ENCODE measurements around the gene ADGRA1.

Gene ADGRA1

GRCh38 chr10:133140417-133141143 lies 52.9 kb downstream of the ADGRA1 start:
- no peaks in the 10 kb centered on the region for H3F3A ChIP-seq (ENCODE audit: insufficient read depth)
- no peaks in the 10 kb centered on the region for H3K36me3 ChIP-seq (ENCODE audit: low read length)
- no peak overlapping the region for H2AFZ ChIP-seq (ENCODE audit: low read depth, low read length, severe bottlenecking)
- H3K9me3 ChIP-seq (ENCODE audit: insufficient read depth, low read length) = no peaks in the 10 kb centered on the region
- no peak overlapping the region for H3K9ac ChIP-seq (ENCODE audit: low read length)
- no peaks in the 10 kb centered on the region for H3K79me2 ChIP-seq (ENCODE audit: insufficient read depth, low read length)
- no peaks in the 10 kb centered on the region for H3K9me2 ChIP-seq (replicated peaks; ENCODE audit: insufficient read depth, low read length)
- no peaks in the 10 kb centered on the region for H4K20me1 ChIP-seq (ENCODE audit: low read depth, low read length)
- no peak overlapping the region for H3K4me2 ChIP-seq (ENCODE audit: low read depth, low read length, poor library complexity, severe bottlenecking)
- no peak for TF ChIP-seq EZH2phosphoT487 (conservative IDR thresholded peaks at IDR 0.05; ENCODE audit: low read length)
- TF ChIP-seq CTCF (IDR thresholded peaks at IDR 0.05; ENCODE audit: insufficient read depth, low read length, poor library complexity, severe bottlenecking) = no peak
- no peak overlapping the region for H3K27ac ChIP-seq (ENCODE audit: low read depth, low read length)
- H3K27me3 ChIP-seq (ENCODE audit: low read length) = no peaks in the 10 kb centered on the region
- no peak overlapping the region for H3K4me3 ChIP-seq (ENCODE audit: insufficient read depth, low read length, poor library complexity, severe bottlenecking)

GRCh38 chr10:133141144-133141957 lies 53.6 kb downstream of the ADGRA1 start:
- no peaks in the 10 kb centered on the region for H3K9me2 ChIP-seq (replicated peaks; ENCODE audit: insufficient read depth, low read length)
- H3K9ac ChIP-seq (ENCODE audit: low read length) = no peak overlapping the region
- no peaks in the 10 kb centered on the region for H3K27me3 ChIP-seq (ENCODE audit: low read length)
- H3K36me3 ChIP-seq (ENCODE audit: low read length) = no peaks in the 10 kb centered on the region
- H3K9me3 ChIP-seq (ENCODE audit: insufficient read depth, low read length) = no peaks in the 10 kb centered on the region
- H3F3A ChIP-seq (ENCODE audit: insufficient read depth) = no peaks in the 10 kb centered on the region
- H2AFZ ChIP-seq (ENCODE audit: low read depth, low read length, severe bottlenecking) = no peak overlapping the region
- H3K4me2 ChIP-seq (ENCODE audit: low read depth, low read length, poor library complexity, severe bottlenecking) = no peak overlapping the region
- H3K27ac ChIP-seq (ENCODE audit: low read depth, low read length) = no peak overlapping the region
- no peaks in the 10 kb centered on the region for H4K20me1 ChIP-seq (ENCODE audit: low read depth, low read length)
- TF ChIP-seq CTCF (IDR thresholded peaks at IDR 0.05; ENCODE audit: insufficient read depth, low read length, poor library complexity, severe bottlenecking) = no peak
- no peak for TF ChIP-seq EZH2phosphoT487 (conservative IDR thresholded peaks at IDR 0.05; ENCODE audit: low read length)
- H3K79me2 ChIP-seq (ENCODE audit: insufficient read depth, low read length) = no peaks in the 10 kb centered on the region
- H3K4me3 ChIP-seq (ENCODE audit: insufficient read depth, low read length, poor library complexity, severe bottlenecking) = no peak overlapping the region

- no peaks in the 10 kb centered on the region for H3K27me3 ChIP-seq (ENCODE audit: low read length)
- H2AFZ ChIP-seq (ENCODE audit: low read depth, low read length, severe bottlenecking) = no peak overlapping the region
- H4K20me1 ChIP-seq (ENCODE audit: low read depth, low read length) = no peaks in the 10 kb centered on the region
- H3K79me2 ChIP-seq (ENCODE audit: insufficient read depth, low read length) = no peaks in the 10 kb centered on the region
- H3K4me2 ChIP-seq (ENCODE audit: low read depth, low read length, poor library complexity, severe bottlenecking) = no peak overlapping the region
- no peak for TF ChIP-seq CTCF (IDR thresholded peaks at IDR 0.05; ENCODE audit: insufficient read depth, low read length, poor library complexity, severe bottlenecking)
- TF ChIP-seq EZH2phosphoT487 (conservative IDR thresholded peaks at IDR 0.05; ENCODE audit: low read length) = no peak
- no peak overlapping the region for H3K27ac ChIP-seq (ENCODE audit: low read depth, low read length)
- H3K4me3 ChIP-seq (ENCODE audit: insufficient read depth, low read length, poor library complexity, severe bottlenecking) = no peak overlapping the region
- no peaks in the 10 kb centered on the region for H3K9me2 ChIP-seq (replicated peaks; ENCODE audit: insufficient read depth, low read length)
- H3K36me3 ChIP-seq (ENCODE audit: low read length) = no peaks in the 10 kb centered on the region
- H3K9me3 ChIP-seq (ENCODE audit: insufficient read depth, low read length) = no peaks in the 10 kb centered on the region
- no peak overlapping the region for H3K9ac ChIP-seq (ENCODE audit: low read length)
- no peaks in the 10 kb centered on the region for H3F3A ChIP-seq (ENCODE audit: insufficient read depth)
Observed at GRCh38 chr10:133141958-133142340, 54.2 kb downstream of the ADGRA1 start.
